Stimulated activated CD4-positive, alpha-beta T cell treated with anti-CD3 and anti-CD28 coated beads, Interleukin-2, amount 100 ng/mL, for 24 hours (primary cell): Measurements from ENCODE around the gene PIP4K2B.

Source experiments
- DNase-seq, 2 donors: peaks; one replicate each; pipeline ENCODE4 v3.0.0-alpha.2; 2020

PIP4K2B gene

DNA sequence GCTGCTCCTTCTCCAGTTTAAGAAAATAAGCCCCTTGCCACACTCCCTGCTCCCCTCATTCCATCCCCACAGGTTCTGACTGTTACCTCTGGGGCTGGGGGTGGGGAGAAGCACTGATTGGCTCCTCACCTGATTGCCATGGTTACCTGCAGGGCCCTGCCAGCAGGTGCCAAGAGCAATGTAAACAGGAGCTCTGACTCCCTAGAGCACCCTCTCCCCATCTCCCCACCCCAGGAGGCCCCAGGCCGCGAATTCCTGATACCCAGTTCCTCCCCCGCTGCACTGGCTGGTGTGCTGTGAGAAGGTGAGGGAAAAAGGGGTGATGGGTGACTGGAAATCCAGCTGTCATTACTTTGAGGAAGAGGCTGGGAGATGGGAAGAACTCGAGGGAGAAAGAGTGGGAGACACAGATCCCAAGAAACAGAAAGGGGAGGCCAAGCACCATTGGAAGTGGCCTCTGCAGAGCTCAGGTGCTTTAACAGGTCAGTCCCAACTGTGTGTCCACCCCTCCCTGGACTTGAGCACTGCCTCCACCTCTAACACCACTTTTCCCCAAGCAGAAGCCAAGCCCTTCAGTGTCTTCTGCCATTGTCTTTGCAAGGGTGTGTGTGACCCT is 55.7 kb downstream of the PIP4K2B start:
- DNase-seq, result no peak

- no peak for DNase-seq
Measured at GRCh38 chr17:38742411-38743308, 56.7 kb downstream of the PIP4K2B start.

DNA sequence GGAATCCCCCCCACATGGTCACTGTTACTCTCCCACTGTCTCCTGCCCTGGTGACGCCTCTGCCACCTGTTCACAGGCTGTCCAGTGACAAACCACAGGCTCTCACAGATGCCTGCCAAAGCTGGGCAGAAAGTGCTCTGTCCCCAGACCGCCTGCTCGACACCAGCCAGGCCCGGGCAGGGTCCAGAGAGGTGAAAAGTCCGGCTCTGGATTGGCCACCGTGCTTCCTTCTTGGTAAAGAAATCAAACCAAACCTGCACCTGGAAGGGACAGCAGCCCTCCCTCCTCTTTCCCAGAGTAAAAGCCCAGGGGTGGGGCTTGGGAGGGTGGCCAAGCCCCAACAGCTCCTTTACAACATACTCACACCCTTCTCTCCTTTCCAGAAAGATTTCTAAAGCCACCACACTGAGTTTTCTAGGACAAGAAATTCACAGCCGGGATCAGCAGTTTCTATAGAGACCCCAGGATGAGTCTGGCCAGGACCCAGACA is 57.4 kb downstream of the PIP4K2B start:
- no peak for DNase-seq

DNA sequence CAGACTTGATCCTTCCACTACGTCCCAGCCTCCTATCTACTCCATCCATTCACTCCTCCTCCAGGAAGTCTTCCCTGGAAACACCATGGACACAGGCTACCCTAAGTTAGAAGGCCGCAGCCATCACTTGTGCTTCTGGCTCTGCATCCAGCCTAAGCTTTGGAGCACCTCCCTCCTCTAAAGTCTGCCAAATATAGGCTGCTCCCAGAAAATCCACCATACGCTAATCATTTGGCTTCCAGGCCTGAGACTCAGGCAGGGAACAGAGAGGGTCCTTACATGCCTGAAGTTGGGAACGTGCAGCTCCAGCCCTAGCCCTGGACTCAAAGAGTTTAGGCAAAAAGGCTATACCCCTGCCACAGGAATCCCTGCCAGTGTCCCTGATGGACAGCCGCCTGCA is 57.9 kb downstream of the PIP4K2B start:
- no peak for DNase-seq

GRCh38 chr17:38740806-38741205 is 58.5 kb downstream of the PIP4K2B start:
- no peak for DNase-seq

GRCh38 chr17:38740044-38740443 is 59.3 kb downstream of the PIP4K2B start:
- no peak for DNase-seq

DNA sequence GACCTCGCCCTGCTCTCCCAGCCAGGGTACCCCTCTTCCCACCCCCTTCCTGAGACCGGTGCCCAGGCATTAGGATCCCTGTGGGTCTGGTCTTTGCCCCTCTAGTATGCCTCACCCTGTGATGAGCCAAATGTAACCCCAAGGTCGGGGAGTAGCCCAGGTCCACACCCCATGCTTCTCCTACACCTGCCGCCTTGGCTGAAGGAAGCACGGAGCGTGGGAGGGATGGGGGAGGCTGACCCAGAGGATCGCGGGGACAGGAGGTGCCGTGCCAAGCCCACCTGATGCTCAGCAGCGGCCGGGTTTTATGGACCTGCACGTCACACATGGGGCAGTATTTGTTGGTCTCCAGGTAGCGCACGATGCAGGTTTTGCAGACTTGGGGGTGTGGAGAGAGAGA is 60.1 kb downstream of the PIP4K2B start:
- no peak for DNase-seq

DNA sequence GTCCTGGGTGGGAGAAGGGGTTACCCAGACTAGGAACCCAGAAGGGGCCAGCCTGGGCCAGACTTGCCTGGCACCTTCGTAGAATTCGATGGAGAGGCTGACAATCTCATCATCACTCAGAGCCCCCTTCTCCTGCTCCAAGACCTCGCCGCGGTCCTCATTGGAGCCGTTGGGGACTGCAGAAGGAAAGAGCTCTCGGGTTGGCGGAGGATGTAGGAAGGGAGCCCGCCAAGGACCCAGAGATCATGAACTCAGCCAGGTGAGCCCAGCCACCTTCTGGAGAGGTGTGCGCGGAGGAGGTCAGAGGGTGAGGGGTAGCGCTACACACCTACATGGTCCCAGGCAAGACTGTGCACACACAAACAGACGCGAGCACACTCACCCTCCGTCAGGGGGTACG is 60.7 kb downstream of the PIP4K2B start:
- DNase-seq, result no peak

DNA sequence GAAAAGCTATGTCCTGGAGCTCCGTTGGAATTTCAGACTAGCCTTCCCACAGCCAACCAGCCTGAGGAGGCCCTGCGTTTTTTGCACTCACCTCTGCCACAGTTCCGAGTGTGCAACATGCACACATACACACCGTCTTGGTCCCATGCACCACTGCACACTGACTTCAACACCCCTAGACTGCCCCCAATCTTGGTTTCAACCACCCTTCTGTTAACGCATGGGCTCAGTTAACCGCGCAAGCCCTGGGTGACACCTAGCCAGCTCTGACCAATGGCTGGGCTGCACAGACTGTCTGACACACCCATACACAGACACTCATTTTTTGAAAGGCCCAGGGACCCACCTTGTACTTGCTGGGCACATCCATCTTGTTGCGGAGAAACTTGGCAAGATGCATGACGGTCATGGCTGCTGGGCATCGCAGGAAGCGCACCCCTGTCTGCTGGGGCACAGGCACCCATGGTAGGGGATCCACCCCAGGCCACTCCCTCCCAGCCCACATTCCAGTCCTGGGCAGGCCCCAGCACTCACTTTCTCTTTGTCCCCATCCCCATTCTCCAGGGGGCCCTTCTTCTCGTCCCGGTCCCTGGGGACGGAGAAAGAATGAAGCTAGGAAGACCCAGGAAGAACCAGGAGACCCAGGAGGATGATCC is 61.2 kb downstream of the PIP4K2B start:
- no peak for DNase-seq

DNA sequence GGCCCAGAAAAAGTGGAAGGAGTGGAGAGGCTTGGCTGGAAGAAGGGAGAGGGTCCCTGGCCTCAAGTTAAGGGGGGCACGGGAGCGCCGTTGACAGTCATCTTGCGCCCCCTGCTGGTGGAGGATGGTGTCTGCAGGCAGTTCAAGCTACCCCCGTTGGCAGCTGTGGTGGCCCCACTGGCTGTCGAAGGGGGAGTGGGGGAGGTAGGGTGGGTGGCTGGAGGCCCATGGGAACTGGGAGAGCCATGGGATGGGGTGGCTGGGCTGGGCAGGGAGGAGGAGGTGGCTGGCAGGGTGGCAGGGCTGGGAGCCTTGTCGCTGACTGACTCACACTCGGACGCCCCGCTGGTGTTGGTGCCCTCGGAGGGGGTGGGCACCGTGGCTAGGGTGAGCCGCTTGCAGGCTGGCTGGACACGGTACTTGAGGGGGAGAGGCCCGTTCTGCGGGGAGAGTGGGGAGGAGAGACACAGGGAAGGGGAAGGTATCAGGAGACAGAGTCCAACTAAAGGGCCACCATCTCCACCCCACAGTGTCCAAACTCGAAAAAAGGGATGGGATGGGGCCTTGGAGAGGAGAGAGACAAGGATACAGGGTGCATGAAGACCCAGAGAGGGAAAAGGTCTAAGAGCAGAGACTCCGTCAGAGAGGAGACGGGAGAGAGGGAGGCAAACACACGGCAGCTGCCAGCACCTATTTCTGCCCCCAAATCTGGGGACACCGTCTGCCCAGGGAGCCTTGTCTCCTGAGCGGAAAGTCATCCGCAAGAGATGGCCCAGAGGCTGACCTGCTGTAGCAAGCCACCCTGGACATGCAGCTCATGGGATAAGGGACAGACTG is 64.0 kb downstream of the PIP4K2B start:
- DNase-seq, result peak; percentile 81 to 86

- peak in 1 of 2 donors; percentile 34 for DNase-seq
Measured at GRCh38 chr17:38733982-38734973, 65.1 kb downstream of the PIP4K2B start.

- DNase-seq, result no peak
Measured at GRCh38 chr17:38733282-38733981, 65.9 kb downstream of the PIP4K2B start.

DNA sequence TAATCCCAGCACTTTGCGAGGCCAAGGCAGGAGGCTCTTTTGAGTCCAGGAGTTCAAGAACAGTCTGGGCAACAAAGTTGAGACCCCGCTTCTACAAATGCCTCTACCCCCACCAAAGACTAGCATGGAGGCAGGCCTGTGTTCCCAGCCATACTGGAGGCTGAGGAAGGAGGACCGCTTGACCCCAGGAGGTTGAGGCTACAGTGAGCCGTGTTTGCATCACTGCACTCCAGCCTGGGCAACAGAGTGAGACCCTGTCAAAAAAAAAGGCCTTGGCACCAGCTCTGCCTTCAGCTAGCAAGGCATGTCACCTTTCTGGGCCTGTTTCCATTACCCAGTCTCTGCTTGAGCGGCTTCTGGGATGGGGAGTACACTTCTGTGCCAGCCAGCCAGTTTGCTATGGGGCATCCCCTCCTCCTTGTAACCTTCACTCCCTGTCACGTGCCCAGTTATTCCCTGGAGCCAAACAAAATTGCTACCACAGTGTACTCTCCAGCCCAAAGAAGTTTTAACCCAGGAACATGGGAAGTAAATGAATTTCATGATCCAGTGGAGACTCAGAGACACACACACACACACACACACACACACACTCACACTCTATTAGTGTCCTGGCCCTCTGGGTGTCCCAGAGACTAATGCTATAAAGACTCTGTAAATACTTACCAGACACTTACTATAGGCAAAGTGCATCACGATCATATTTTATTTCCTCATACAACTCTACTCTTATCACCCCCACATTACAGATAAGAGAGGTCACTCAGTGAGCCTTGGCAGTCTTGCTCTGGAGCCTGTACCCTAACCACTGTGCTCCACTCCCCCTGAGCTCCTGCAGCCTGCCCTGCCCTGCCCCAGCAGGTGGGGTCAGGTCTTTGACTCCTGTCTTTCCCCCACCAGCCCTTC is 66.7 kb downstream of the PIP4K2B start:
- DNase-seq, result no peak

DNA sequence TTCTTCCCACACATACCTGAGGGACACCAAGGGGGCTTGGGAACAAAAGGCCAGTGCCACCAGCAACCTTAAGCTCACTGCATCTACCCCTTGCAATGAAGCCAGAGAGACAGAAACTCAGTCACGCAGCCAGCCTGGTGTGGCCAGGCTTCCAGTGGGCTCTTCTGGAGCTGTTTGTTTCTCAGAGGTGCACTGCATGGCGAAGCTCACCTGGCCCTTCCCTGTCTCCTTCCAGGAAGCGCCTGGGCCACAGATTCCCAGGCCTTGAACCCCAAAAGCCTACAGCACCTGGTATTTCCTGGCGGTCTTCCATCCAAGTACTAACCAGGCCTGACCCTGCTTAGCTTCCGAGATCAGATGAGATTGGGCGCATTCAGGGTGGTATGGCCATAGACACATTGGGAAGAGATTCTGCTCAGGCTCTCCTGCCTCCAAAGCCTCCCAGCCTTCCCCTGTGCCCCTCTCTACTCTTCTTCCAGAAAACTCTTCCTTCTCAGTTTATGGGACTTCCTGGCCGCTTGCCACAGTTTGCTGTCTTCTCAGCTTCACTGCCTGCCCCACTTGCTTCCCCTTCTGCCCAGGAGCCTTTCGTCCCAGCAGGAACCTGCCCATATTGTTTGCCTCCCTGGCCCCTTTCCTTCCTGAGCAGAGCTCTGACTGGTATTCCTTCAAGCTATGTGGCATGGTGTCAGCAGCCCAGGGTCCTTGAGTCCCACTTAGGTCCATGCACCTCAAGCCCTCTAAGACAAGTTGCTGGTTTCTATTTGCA is 67.6 kb downstream of the PIP4K2B start:
- no peak for DNase-seq

GRCh38 chr17:38730526-38731379 is 68.6 kb downstream of the PIP4K2B start:
- DNase-seq, result peak in 1 of 2 donors; percentile 43

GRCh38 chr17:38729886-38730525 is 69.3 kb downstream of the PIP4K2B start, which contains the start of gene CISD3:
CISD3 (plus strand) TSS chr17:38730341; CDS start chr17:38730359, 18 bp downstream.
- peak; percentile 82 to 90 for DNase-seq

- DNase-seq, result no peak
Measured at GRCh38 chr17:38729368-38729885, 69.9 kb downstream of the PIP4K2B start.
